Activated CD8-positive, alpha-beta T cell treated with anti-CD3 and anti-CD28 coated beads for 36 hours (primary cell): ENCODE results near the gene NDE1. TPM values are rescaled to one million over a fixed set of nuclear protein-coding genes. Genes with fewer than 3 reads are reported as not detected.
"Not testable (repeated sequence)": the region's sequence is repeated elsewhere in the genome, so short reads cannot be mapped to it uniquely, and the experiment has no call there.

Source experiments
- ATAC-seq: fragments of 200-7000 bp; cut with Tn5 transposase; one replicate; pipeline ENCODE4 v1.10.0; 2021; ENCODE audit warnings: mild to moderate bottlenecking, moderate library complexity
- CTCF ChIA-PET: fragments of 350-600 bp; sonication (Branson Sonifier 250); formaldehyde crosslinking; loops from one replicate; lab custom pipeline; 2021; ENCODE audit warnings: antibody characterized with exemption; lab: Charles Lee
- POLR2A ChIA-PET: fragments of 350-600 bp; sonication (Branson Sonifier 250); formaldehyde crosslinking; loops from one replicate; lab custom pipeline; 2021; ENCODE audit warnings: antibody characterized with exemption; lab: Charles Lee
- DNase-seq: peaks from one replicate; pipeline ENCODE4 v3.0.0-alpha.2; 2020
- H3K27ac Mint-ChIP-seq: one replicate; pipeline ENCODE4 v1.8.0; 2021; ENCODE audit warnings: mild to moderate bottlenecking, mixed read lengths
- H3K27me3 Mint-ChIP-seq: one replicate; pipeline ENCODE4 v1.8.0; 2021; ENCODE audit warnings: mixed read lengths
- H3K36me3 Mint-ChIP-seq: one replicate; pipeline ENCODE4 v1.8.0; 2021; ENCODE audit warnings: low read depth, mixed read lengths
- H3K4me1 Mint-ChIP-seq: one replicate; pipeline ENCODE4 v1.8.0; 2021; ENCODE audit warnings: low read depth, mixed read lengths
- H3K4me3 Mint-ChIP-seq: one replicate; pipeline ENCODE4 v1.8.0; 2021; ENCODE audit warnings: mild to moderate bottlenecking, moderate library complexity, mixed read lengths
- H3K9me3 Mint-ChIP-seq: one replicate; pipeline ENCODE4 v1.8.0; 2021; ENCODE audit warnings: mixed read lengths
- intact Hi-C: fragments of 100-400 bp; cut with micrococcal nuclease; formaldehyde crosslinking; loops from one replicate; pipeline ENCODE4 v1.10.0; 2022
- total RNA-seq, 2 experiments: library from RNA; stranded (reverse); gene quantifications; one replicate each; pipeline ENCODE4 v1.2.3, GENCODE V29; 2021
- TF ChIP-seq, protein P1 (sequence below): fragments of 200-600 bp; IDR thresholded peaks from one replicate; pipeline ENCODE4 v1.8.0; 2022; ENCODE audit warnings: antibody characterized with exemption, mild to moderate bottlenecking

Gene NDE1
- total RNA-seq, 2 experiments from 2014 or later: 97.6 to 103 TPM

DNA sequence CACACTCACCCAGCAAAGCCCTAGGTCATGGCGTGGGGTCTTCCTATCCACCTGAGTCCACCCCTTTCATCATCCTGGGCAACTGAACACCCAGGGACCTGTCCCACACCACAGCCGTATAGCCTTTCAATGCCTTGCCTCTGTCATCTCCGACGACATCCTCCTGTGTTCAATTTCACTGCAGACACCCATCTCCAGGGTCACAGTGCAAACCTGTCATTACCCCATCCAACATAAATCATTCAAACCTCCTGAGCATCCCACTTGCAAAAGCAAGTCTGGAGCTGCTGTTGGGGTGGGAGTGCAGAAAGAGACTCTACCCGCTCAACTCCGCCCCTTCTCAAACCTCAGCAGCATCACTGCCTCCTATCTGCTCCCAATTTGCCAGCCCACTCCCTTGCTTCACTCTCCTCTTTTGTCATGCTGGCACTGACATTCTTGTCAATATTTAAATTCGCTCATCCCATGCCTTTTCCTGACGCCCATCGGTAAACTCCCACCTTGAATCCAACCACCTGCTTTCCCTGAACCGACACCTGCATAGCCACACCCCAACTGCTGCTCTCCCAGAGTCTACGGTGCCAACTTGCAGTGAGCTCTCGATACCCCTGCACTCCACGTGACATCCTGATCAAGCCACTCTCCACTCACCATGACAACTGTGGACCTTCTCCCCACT is 44.1 kb upstream of the NDE1 start:
- Mint-ChIP-seq H3K36me3 (peaks cover 60% of the 10 kb centered on the region), H3K4me1 (peaks cover 6% of the 10 kb centered on the region), H3K27me3 (no peaks in the 10 kb centered on the region), H3K27ac (peak overlapping the region; percentile 71), H3K9me3 (no peaks in the 10 kb centered on the region), H3K4me3 (no peak overlapping the region)
- TF ChIP-seq, protein P1, sequence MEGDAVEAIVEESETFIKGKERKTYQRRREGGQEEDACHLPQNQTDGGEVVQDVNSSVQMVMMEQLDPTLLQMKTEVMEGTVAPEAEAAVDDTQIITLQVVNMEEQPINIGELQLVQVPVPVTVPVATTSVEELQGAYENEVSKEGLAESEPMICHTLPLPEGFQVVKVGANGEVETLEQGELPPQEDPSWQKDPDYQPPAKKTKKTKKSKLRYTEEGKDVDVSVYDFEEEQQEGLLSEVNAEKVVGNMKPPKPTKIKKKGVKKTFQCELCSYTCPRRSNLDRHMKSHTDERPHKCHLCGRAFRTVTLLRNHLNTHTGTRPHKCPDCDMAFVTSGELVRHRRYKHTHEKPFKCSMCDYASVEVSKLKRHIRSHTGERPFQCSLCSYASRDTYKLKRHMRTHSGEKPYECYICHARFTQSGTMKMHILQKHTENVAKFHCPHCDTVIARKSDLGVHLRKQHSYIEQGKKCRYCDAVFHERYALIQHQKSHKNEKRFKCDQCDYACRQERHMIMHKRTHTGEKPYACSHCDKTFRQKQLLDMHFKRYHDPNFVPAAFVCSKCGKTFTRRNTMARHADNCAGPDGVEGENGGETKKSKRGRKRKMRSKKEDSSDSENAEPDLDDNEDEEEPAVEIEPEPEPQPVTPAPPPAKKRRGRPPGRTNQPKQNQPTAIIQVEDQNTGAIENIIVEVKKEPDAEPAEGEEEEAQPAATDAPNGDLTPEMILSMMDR: no peak
- POLR2A ChIA-PET: interaction anchor here (1.5 kb wide), 1 partner anchor 9 kb away, joined by 6 read pairs; no protein-coding TSS in a partner anchor
- intact Hi-C loops: no loop called here
- CTCF ChIA-PET: no interaction called here
- ATAC-seq (no peak), DNase-seq (no peak)

DNA sequence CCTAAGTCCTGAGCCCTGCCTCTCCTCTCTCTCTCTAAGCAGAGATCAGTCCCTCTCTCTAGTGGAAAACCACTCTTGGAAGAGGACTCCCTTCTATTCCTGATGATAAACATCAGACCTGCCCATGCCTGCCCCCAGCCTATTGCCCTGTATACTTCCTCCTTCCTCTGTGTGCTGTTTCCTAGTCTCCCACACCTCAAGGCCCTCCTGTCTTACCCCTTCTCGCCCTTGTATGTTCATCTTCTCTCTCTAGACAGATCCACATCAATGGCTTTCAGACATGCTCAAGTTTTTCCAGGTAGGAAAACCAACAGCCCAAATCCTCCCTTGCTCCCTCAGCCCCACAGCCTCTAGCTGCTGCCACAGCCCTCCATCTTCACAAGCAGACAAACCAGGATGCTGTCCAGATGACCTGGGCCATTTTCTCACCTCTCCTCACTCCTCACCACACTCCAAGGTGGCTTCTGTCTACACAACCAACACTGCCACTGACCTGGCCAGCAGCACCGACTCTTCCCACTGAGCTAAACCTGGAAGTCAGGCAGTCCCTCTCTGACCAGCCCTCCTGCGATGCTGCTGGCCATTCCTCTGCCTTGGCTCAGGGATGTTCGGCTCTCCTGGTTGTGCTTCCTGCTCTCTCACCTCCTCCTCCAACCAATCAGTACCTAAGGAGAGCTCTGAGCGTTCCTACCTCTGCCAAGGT is 43.4 kb upstream of the NDE1 start:
- TF ChIP-seq, protein P1: no peak
- peak overlapping the region; percentile 71 for H3K27ac Mint-ChIP-seq
- ChIA-PET POLR2A (interaction anchor here (1.5 kb wide), 1 partner anchor 9 kb away, joined by 6 read pairs; no protein-coding TSS in a partner anchor), CTCF (interaction anchor here (1.0 kb wide), 1 partner anchor 98 kb away, joined by 3 read pairs; no protein-coding TSS in a partner anchor)
- H3K4me3 Mint-ChIP-seq: no peak overlapping the region
- no peak for ATAC-seq
- intact Hi-C loops: no loop called here
- no peak for DNase-seq
- peaks cover 6% of the 10 kb centered on the region for H3K4me1 Mint-ChIP-seq
- no peaks in the 10 kb centered on the region for H3K27me3 Mint-ChIP-seq
- peaks cover 58% of the 10 kb centered on the region for H3K36me3 Mint-ChIP-seq
- no peaks in the 10 kb centered on the region for H3K9me3 Mint-ChIP-seq

DNA sequence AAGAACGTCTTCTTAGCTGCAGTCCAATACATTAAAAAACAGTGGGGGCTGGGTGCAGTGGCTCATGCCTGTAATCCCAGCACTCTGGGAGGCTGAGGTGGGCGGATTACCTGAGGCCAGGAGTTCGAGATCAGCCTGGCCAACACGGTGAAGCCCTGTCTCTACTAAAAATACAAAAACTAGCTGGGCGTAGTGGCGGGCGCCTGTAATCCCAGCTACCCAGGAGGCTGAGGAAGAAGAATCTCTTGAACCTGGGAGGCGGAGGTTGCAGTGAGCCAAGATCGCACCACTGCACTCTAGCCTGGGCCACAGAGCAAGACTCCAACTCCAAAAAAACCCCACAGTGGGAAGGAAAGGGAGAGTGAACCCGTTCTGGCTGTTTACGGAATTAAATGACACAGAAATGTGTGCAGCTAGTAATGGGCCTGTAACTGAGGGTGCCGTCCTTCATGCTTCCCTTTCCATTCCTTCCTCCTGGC is 42.8 kb upstream of the NDE1 start:
- intact Hi-C loops, H3K4me1 Mint-ChIP-seq, H3K4me3 Mint-ChIP-seq, H3K27me3 Mint-ChIP-seq, DNase-seq, ATAC-seq, H3K9me3 Mint-ChIP-seq, H3K27ac Mint-ChIP-seq: not testable (repeated sequence)
- peaks cover 56% of the 10 kb centered on the region for H3K36me3 Mint-ChIP-seq
- POLR2A ChIA-PET: interaction anchor here (0.6 to 1.5 kb wide), 2 partner anchors 10 to 120 kb away, joined by 3 to 6 read pairs; no protein-coding TSS in a partner anchor
- CTCF ChIA-PET: interaction anchor here (1.0 kb wide), 1 partner anchor 98 kb away, joined by 3 read pairs; no protein-coding TSS in a partner anchor

DNA sequence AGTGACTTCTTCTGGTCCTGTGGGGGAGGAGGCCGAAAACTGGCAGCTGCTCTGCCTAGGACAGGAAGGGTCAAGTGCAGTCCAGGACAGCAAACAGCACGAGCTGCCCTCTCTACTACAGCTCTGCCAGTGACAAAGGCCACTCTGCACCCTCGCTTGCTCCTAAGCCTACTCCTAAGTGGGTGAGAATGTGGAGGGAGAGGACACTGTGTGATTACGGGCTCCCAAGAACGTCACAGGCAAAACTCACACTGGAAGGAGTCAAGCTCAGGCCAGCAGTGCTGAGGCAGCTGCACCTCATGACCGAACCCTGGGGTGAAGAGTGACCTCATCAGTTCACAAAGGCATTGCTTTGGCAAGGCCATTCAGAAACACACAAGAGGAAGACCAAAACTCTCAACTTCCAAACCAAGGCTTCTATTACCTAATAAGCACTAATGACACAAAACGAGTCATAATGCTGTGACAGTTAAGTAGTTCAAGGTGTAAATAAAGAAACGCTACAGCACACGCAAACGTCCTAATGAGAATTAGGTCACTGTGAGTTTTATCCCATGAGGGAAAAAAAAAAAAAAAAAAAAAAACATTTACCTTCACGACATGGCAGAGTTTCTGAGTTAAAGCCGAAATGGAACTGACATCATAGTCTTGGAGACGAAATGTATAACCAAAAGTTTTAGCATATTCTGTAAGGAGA is 42.2 kb upstream of the NDE1 start:
- no peak for DNase-seq
- no peaks in the 10 kb centered on the region for H3K27me3 Mint-ChIP-seq
- no peaks in the 10 kb centered on the region for H3K9me3 Mint-ChIP-seq
- TF ChIP-seq, protein P1: no peak
- intact Hi-C loops: no loop called here
- POLR2A ChIA-PET: interaction anchor here (0.6 to 1.5 kb wide), 4 partner anchors 11 to 121 kb away, joined by 3 to 6 read pairs (median 4); no protein-coding TSS in a partner anchor
- CTCF ChIA-PET: interaction anchor here (1.0 kb wide), 1 partner anchor 97 kb away, joined by 3 read pairs; no protein-coding TSS in a partner anchor
- H3K4me1 Mint-ChIP-seq: peaks cover 6% of the 10 kb centered on the region
- ATAC-seq: no peak
- no peak overlapping the region for H3K4me3 Mint-ChIP-seq
- peaks cover 57% of the 10 kb centered on the region for H3K36me3 Mint-ChIP-seq
- no peak overlapping the region for H3K27ac Mint-ChIP-seq
